Endometrial microvascular endothelial cells (primary cell): ENCODE measurements around the gene ITPR2. TPM values are rescaled to one million over a fixed set of nuclear protein-coding genes. Genes with fewer than 3 reads are reported as not detected.

Experiments used
- in situ Hi-C: cut with HindIII; loops from 2 replicates; pipeline ENCODE4 v1.10.0; 2017; ENCODE audit warnings: low sequenced_read_pairs, low pct_unique_long_range_greater_than_20kb; ENCODE audit errors: inconsistent ontology term
- total RNA-seq: library from RNA; depleted of rRNA; stranded (reverse); fragments of >200 nt; gene quantifications from one replicate; pipeline ENCODE4 v1.2.3, GENCODE V29; 2015; ENCODE audit errors: inconsistent ontology term

Gene ITPR2
- total RNA-seq, 1 donor from 2014 or later: 34.6 TPM

DNA sequence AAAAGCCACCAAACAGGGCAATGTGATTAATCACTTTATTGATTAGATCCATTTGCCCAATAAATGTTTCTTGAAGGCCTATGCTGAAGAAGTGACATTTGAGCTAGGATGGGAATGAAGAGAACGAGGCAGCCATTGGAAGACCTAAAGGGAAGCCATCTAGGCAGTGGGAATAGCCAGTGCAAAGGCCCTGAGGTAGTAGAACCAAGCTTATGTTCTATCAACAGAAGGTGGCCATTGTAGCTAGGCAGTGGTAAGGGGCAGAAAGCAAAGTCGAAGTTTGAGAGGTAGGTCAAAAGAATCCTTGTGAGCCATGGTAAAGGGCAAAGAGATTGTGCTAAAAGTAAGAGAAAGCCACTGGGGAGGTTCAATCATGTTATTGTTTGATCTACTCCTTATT is 173.1 kb downstream of the ITPR2 start:
- in situ Hi-C loops: no loop called here

DNA sequence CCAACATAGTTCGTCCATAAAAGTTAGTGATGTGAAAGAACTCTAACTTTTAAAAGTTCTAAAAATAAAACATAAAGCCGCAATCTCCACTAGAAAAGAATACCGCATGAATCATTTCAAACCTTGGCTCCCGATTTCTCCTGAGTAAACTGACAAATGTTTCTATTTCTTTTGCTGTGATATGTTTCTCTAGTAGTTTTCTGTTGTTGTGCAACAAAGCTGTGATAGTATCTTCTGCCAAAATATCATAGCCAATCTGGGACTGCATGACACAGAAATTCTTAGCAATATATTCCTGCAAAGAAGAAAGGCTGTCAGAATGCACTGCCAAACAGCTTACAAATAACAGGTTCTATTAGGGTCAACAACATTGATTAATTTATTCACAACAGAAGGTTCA is 174.0 kb downstream of the ITPR2 start:
- in situ Hi-C loops: no loop called here

DNA sequence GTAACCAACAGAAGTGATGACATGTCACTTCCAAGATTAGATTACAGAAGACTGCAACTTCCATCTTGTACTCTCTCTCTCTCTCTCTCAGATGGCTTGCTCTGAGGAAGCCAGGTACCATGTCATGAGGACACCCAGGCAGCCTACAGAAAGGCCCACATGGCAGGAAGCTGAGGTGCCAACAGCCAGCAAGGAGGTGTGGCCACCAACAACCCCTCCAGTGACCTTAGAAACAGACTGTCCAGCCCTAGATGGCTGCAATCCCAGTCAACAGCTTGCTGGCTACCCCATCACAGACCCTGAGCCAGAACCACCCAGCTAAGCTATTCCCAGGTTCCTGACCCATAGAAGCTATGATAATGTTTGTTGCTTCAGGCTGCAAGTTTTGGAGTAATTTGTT is 178.4 kb downstream of the ITPR2 start:
- in situ Hi-C loops: no loop called here

DNA sequence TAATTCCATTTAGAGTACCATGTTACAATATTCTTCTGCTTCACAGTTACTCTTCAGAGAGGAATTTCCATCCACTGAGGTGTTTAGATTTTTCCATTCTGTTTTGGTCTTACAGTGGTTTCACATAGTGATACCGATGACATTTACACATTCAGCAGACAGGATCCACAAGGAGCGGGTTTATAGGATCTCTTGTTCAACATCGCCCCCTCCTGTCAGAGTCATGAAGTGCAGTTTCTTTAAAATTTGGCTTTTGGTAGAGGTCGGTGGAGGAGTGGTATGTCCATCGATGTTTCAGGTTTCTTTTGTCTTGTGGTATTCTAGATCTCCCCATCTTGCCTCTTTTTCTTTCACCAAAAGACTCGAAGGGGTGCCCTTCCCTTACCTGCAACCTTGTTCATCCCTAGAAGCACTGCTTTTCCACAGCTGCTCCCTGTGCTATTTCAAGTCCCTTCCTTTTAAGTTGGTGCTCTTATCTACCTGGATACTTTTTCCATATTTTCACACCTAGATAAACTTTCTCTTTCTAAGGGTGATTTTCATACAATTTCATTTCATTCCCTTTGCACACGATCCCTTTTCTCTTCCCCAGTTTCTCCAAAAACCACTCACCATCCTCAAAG is 181.3 kb downstream of the ITPR2 start:
- in situ Hi-C loops: no loop called here

DNA sequence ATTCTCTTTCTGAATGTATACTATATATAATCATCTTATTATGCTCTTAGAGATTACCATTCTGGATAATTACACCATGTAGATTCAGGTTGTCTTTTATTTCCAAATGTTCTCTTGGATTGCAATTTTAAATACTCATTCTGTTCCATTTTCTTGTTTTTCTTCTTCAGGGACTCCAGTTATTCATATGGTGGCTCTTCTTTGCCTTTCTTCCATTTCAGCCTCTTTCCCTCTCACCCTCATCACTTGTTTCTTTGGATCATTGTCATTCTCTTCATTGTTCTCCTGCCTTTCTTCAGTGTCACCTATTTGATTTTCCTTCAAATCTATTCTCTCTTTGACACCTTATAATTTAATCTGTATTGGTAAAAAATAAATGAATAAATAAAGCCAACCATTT is 182.0 kb downstream of the ITPR2 start:
- in situ Hi-C loops: no loop called here

DNA sequence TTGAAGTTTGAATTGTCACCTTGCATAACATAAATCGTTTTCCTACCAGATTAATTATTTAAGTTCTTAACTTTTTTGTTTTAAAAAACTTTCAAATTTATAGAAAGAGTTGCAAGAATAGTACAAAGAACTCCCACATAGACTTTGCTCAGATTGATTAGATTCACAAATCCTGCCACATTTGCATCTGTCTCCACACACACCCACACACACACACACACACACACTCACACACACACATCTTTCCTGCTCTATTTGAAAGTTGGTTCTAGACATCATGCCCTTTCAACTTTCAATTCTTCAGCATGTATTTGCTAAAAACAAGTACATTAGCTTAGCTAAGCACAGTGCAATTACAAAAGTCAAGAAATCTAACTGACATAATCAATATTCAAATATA is 184.0 kb downstream of the ITPR2 start:
- in situ Hi-C loops: loop anchor here (25.0 kb wide), 1 partner anchor 537 kb away; no protein-coding TSS in a partner anchor

DNA sequence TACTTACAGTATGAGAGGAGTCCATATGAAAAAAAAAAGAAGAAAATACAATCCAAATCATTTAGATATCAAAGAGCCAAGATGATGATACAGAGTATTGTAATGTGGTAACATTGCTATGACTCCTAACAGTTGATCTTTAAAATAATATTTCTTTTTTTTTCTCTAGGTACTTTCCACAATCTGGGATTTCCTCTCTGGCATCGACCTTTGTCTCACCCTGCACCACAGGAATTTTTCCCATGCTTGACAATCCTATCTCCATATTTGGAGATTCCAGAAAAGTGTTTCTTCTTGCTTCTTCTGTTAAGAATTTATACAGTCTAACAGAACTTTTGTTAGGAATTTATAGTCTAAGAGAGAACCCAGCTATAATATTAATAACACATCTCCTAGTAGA is 184.4 kb downstream of the ITPR2 start:
- in situ Hi-C loops: loop anchor here (25.0 kb wide), 1 partner anchor 536 kb away; no protein-coding TSS in a partner anchor

DNA sequence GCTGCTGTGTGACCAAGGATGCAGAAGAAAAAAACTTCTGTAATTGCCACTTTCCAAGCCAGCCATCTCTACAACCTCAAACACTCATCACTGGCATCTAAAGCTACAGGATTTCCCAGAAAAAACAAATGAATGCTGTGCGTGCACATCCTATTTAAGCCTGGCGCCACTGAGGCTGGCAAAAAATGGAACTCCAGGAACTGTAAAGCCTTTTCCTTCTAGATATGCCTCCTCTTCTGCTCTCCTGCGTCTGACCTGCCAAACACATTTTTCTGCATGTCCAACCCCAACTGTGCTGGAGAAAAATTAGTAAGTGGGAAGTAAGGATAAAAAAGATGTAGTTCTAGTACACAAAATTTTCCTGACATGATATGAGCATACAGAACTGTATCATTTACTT is 184.9 kb downstream of the ITPR2 start:
- in situ Hi-C loops: loop anchor here (25.0 kb wide), 1 partner anchor 536 kb away; no protein-coding TSS in a partner anchor

DNA sequence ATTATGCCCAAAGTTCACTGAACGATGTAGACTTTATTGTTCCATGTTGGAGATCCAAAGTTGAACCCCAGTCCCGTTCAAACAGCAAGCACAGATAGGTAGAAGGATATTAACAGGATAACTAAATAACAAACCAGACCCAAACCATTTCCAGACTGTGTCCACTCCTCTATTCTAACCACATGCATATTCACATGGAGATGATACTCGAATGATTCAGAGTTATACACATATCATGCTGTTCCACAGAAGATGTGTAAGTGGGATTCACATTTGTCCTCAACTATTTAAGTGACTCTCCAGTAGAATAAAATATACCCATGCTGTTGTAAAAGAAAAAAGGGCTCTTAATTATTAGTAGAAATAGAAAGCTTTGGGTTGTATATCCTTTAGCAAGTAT is 185.9 kb downstream of the ITPR2 start:
- in situ Hi-C loops: loop anchor here (25.0 kb wide), 1 partner anchor 535 kb away; no protein-coding TSS in a partner anchor

DNA sequence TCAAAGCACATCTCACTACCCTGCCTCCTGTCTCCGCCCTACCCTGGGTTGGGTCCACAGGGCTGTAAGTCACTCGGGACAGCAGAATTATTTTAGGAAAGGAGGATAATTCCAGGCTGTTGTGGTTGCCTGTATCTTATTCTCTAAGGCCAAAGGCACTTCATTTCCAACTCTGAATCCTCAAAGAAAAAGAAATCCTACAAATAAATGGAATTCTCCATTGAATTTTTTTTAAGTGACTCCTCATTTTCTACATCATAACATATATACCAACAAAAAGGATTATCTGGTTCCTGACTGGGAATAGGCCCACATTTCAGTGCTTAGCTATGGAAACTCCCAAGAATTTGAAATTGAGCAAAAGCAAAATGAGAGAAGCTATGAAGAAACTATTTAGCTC is 186.4 kb downstream of the ITPR2 start:
- in situ Hi-C loops: loop anchor here (25.0 kb wide), 1 partner anchor 534 kb away; no protein-coding TSS in a partner anchor

DNA sequence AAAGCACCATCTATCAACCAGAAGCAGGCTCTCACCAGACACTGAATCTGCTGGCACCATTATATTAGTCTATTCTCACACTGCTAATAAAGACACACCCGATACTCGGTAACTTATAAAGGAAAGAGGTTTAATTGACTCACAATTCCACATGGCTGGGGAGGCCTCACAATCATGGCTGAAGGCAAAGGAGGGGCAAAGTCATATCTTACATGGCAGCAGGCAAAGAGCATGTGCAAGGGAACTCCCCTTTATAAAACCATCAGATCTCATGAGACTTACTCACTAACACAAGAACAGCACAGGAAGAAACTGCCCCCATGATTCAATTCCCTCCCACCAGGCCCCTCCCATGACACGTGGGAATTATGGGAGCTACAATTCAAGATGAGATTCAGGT is 188.6 kb downstream of the ITPR2 start:
- in situ Hi-C loops: loop anchor here (25.0 kb wide), 1 partner anchor 532 kb away; no protein-coding TSS in a partner anchor

DNA sequence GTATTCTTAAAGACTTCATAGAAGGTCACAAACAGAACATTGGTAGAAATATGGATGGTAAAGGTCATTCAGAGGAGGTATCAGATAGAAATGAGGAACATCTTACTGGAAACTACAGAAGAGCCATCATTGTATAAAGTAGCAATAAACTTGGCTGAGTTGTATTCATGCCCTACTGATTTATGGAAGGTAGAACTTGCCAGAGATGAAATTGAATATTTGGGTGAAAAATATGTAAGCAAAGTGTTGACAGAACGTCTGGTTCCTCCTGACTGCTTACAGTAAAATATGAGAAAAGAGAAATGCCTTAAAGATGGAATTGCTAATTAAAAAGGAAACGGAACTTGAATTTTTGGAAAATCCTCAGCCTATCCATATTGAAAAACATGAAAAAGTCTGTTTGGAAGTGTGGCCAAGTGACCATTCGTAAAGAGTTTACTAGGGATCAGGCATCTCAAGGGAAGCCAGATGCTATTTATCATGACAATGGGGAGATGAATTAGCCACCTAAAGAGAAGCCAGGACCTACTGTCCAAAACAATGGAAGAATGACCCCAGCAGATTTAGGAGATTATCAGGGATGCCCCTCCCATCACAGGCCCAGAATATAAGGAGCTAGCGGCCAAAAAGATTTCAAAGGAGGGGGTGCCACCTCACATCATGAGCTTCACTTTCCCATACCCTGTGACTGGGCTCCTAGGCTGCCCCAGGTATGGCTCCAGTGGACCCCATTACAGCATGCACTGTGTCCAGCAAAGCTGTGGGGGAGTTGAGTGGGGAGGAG is 189.3 kb downstream of the ITPR2 start:
- in situ Hi-C loops: loop anchor here (25.0 kb wide), 1 partner anchor 531 kb away; no protein-coding TSS in a partner anchor

DNA sequence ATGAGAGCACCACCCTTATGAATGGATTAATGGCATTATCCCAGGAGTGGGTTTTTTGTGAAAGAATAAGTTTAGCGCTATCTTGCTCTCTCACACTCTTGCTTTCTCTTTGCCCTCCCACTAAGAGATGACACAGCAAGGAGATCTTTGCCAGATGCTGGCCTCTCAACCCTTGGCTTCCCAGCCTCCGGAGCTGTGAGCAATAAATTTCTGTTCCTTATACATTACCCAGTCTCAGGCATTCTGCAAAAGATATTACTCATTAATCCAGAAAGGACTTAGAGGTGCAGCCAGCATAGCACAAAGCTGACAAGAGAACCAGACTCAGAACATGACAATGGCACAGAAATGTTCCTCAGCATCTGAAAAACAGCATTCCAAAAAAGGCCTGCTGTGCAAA is 190.6 kb downstream of the ITPR2 start:
- in situ Hi-C loops: loop anchor here (25.0 kb wide), 1 partner anchor 530 kb away; no protein-coding TSS in a partner anchor

DNA sequence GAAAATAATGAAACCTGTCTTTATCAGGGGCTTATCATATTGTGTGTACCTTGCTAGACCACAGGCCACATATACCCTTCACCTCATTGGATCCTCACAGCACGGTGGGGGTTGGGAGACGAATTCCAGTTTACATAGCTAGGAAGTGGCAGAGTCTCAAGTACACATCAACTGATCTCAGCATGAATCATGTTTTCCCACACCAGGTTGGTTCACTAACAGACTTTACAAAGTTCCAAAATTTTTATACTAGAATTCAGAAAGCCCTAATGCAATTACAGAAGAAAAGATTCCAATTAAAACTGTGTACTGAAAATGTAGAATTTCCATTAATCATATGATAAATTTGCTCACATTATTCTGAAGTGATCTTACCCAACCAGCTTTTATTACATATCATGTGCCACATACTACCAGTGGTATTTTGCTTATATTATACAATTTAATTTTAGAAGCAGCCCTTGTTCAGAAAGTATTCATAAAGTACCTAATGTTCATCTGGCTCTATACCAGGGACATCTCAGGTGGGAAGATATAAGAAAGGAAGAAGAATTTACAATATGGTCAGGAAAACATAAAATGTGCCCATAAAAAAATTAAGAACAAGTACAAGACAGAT is 196.2 kb downstream of the ITPR2 start:
- in situ Hi-C loops: loop anchor here (25.0 kb wide), 1 partner anchor 525 kb away; no protein-coding TSS in a partner anchor

DNA sequence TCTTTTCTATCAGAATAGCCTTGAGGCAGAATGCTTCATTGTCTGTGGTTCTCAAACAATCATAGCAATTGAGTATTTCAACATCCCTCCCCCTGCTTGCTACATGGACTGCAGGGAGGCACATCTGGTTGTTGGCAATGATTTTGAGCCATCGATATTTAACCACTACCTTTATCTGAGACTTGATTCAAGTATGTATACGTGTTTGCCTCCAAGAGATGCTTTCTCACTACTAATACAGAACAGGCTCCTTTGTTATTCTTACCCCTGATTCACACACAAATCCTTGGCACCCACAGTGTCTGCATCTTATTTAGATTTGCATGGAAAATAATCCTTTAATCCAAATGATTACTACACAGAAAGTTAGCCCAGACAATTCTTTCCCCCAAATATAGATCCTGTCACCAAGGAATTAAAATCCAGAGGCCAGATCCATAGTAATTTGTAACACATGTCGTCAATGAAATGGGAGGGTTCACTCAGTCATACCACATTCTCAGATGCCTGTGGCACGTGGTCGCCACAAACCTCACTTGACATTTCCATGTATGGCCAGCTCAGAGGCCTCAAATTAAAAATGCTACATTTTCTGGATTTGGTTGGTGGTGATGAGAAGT is 199.3 kb downstream of the ITPR2 start:
- in situ Hi-C loops: loop anchor here (25.0 kb wide), 1 partner anchor 521 kb away; no protein-coding TSS in a partner anchor

DNA sequence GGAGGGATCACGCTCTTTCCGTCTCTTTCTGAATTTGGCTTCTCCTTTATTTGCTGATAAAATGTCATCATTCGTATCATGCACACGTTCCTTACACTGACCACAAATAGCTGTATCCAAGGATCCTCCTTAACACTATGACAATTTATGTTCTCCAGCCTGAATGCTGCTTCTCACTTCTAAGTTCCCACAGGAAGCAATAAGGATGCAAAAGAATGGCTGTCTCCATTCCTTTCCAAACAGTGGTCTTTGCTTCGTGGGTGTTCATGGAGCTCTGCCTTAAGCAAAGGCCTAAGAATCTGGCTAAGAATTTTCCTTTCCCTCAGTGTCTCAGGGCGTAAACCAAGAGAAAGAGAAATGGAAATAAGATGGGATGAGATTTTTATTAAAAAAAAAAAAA is 200.2 kb downstream of the ITPR2 start:
- in situ Hi-C loops: loop anchor here (25.0 kb wide), 1 partner anchor 520 kb away; no protein-coding TSS in a partner anchor

DNA sequence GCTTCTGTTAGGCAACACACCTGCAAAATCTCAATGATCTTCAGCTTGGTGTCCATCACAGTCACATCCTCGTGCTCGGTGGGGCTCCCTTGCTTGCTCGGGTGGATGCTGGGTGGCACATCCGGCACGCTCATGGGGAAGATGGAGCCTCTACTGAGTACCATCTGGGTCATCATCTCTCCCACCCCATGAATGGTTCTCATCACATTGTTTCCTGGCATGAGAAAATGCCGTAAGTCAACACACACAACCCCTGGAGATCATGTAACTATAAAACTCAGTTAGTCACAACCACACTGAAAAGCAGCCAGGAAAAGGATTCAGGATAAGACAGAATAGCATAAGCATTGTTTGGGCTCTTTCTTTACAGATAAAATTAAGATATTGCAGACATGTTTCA is 201.1 kb downstream of the ITPR2 start:
- in situ Hi-C loops: loop anchor here (25.0 kb wide), 1 partner anchor 520 kb away; no protein-coding TSS in a partner anchor

DNA sequence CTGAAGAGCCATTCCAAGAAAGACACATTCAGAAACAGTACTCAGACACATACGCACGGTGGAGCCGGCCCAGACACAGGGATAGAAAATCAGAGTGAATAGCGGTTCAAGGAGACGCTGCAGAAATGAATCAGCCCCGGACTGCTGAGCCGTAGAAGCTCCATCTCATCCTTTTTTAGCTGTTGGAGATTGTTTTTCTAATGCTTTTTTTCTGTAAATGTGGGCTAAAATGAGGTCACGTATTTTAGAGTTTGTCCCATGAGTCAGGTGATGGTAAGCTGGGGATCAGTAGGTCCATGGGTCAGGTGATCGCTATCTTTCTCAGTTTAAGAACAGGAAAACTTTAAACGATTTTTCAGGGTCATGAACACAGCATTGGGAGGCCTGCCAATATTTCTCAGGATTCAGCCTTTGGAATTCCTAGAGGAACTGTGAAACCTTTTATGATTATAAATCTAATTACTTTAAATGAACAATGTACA is 202.4 kb downstream of the ITPR2 start:
- in situ Hi-C loops: loop anchor here (25.0 kb wide), 1 partner anchor 518 kb away; no protein-coding TSS in a partner anchor

DNA sequence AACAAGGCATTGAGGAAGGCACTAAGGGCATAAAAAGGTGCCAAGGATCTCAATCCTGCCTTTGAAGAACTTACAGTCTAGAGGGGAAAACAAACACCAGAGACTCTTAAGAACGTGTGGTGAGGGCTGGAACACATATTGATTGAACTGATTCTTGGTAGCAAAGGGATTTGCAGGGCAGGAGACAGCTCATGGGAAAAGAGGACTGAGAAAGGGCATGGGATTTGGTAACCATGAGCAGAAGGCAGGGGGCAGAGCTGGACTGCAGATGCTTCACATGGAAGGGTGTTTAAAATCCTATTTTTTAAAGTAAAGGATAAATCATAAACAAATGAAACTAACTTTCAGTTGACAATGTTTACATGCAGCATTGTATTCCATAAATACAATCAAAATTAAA is 203.1 kb downstream of the ITPR2 start:
- in situ Hi-C loops: loop anchor here (25.0 kb wide), 1 partner anchor 518 kb away; no protein-coding TSS in a partner anchor
